D721Med (cell line): ENCODE data around the gene MRPL41.
"Not testable (repeated sequence)": the region's sequence is repeated elsewhere in the genome, so short reads cannot be mapped to it uniquely, and the experiment has no call there.

Experiments used
- DNase-seq: peaks from one replicate; pipeline ENCODE4 v3.0.0; 2011; ENCODE audit warnings: low spot score; ENCODE audit not compliant: insufficient read length
- FAIRE-seq: peaks from 2 replicates; lab custom pipeline; 2011; peaks lifted over from hg19 to GRCh38; lab: Jason Lieb, UNC
- TF ChIP-seq, protein P1 (sequence below): IDR thresholded peaks from 2 replicates; pipeline ENCODE4 v1.5.1; 2012; ENCODE audit warnings: mild to moderate bottlenecking, control low read depth; ENCODE audit not compliant: insufficient read depth; ENCODE audit errors: missing control alignments

Gene MRPL41

GRCh38 chr9:137556069-137556838, 4.6 kb downstream of the MRPL41 start:
- TF ChIP-seq, protein P1, sequence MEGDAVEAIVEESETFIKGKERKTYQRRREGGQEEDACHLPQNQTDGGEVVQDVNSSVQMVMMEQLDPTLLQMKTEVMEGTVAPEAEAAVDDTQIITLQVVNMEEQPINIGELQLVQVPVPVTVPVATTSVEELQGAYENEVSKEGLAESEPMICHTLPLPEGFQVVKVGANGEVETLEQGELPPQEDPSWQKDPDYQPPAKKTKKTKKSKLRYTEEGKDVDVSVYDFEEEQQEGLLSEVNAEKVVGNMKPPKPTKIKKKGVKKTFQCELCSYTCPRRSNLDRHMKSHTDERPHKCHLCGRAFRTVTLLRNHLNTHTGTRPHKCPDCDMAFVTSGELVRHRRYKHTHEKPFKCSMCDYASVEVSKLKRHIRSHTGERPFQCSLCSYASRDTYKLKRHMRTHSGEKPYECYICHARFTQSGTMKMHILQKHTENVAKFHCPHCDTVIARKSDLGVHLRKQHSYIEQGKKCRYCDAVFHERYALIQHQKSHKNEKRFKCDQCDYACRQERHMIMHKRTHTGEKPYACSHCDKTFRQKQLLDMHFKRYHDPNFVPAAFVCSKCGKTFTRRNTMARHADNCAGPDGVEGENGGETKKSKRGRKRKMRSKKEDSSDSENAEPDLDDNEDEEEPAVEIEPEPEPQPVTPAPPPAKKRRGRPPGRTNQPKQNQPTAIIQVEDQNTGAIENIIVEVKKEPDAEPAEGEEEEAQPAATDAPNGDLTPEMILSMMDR = no peak
- FAIRE-seq = no peak
- DNase-seq = no peak

GRCh38 chr9:137558127-137558526, 6.4 kb downstream of the MRPL41 start:
- FAIRE-seq (no peak), DNase-seq (no peak)
- TF ChIP-seq, protein P1 = no peak

DNA sequence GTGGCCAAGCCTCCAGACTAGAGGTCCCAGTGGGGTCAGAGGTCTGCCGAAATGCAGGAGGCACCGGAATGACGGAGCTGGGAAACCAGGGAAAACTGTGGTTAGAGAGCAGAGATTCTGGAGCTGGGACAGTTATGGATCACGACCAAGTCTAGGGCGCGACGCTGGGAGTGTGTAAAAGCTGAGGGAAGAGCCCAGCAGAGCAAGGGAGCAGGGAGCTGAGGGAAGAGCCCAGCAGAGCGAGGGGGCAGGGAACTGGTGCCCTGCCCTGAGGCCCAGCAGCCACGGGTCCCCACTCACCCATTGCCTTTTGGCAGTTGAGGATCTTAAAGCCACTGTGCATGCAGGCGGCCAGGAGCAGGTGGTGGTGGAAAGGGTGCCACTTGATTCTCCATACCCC, 12.5 kb downstream of the MRPL41 start:
- DNase-seq = no peak
- no peak for FAIRE-seq
- TF ChIP-seq, protein P1 = no peak

- FAIRE-seq = no peak
- TF ChIP-seq, protein P1 = no peak
- no peak for DNase-seq
Observed at GRCh38 chr9:137564817-137565411, 13.2 kb downstream of the MRPL41 start.

- FAIRE-seq, DNase-seq: not testable (repeated sequence)
Observed at GRCh38 chr9:137568445-137568844, 16.8 kb downstream of the MRPL41 start.

DNA sequence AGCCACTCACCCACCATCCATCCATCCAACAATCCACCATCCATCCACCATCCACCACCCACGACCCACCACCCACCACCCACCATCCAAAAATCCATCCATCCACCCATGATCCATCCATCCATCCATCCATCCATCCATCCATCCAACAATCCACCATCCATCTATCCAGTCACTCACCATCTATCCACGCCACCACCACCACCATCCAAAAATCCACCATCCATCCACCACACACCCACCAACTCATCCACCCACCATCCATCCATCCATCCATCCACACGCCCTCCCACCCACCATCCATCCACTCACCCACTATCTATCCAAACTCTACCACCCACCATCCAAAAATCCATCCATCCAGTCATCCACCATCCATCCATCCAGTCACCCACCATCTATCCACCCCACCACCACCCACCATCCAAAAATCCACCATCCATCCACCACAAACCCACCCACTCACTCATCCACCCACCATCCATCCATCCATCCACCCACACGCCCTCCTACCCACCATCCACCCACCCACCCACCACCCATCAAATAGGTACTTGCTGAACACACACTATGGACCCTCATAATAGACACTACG, 18.0 kb downstream of the MRPL41 start:
- TF ChIP-seq, protein P1 = no peak
- FAIRE-seq = no peak
- DNase-seq = no peak

- FAIRE-seq = no peak
- TF ChIP-seq, protein P1 = no peak
Observed at GRCh38 chr9:137570566-137570965, 18.9 kb downstream of the MRPL41 start.

More at GRCh38 chr9:137570566-137570965, 18.9 kb downstream of the MRPL41 start:
- no peak for DNase-seq
